Body of pancreas (tissue), 4 donors: Measurements from ENCODE around the gene SH3PXD2A. TPM values are rescaled to one million over a fixed set of nuclear protein-coding genes. Genes with fewer than 3 reads are reported as not detected.
A peak's percentile ranks its signal among the peaks of the same experiment; 100 is the strongest.

Experiments
- ATAC-seq: fragments of 150-250 bp; one replicate; pipeline ENCODE4 v1.9.1; 2016
- DNase-seq, 4 donors: peaks; one replicate each; pipeline ENCODE4 v3.0.0-alpha.2; 2019
- H3K27ac ChIP-seq, 4 donors: fragments of 200-600 bp; sonication (generic); 1 replicate in 3 of 4; 2 replicates in 1 of 4; pipeline versions ENCODE4 v1.5.1 to v1.6.1; 2016 to 2019; ENCODE audit warnings: mild to moderate bottlenecking in 1 of 4, mixed read lengths in 1 of 4, moderate library complexity in 1 of 4
- H3K27me3 ChIP-seq, 2 donors: fragments of 200-600 bp; sonication (generic); one replicate each; pipeline ENCODE4 v1.6.0; 2016; ENCODE audit warnings: mild to moderate bottlenecking in 1 of 2
- H3K36me3 ChIP-seq, 2 donors: fragments of 200-600 bp; sonication (generic); replicated peaks in 1 of 2; 2 replicates each; pipeline ENCODE4 v1.5.1; 2016; ENCODE audit warnings: low read depth in 2 of 2; ENCODE audit not compliant: insufficient read depth in 1 of 2
- H3K4me1 ChIP-seq: fragments of 200-600 bp; sonication (generic); one replicate; pipeline ENCODE4 v1.6.0; 2016
- H3K4me3 ChIP-seq, 2 donors: fragments of 200-600 bp; sonication (generic); 1 replicate in 1 of 2; 2 replicates in 1 of 2; pipeline ENCODE4 v1.5.1; 2016 to 2019
- H3K9me3 ChIP-seq, 3 donors: fragments of 200-600 bp; sonication (generic); 1 replicate in 2 of 3; 2 replicates in 1 of 3; pipeline ENCODE4 v1.5.1; 2016
- POLR2A ChIP-seq, 3 donors: fragments of 450-650 bp; IDR thresholded peaks; one replicate each; pipeline ENCODE4 v1.6.1; 2016; ENCODE audit warnings: antibody characterized with exemption in 3 of 3, mild to moderate bottlenecking in 2 of 3
- WGBS, 2 donors: methylation state at CpG; one replicate each; pipeline ENCODE4 v1.1.5; 2017; 5-methylcytosine and 5-hydroxymethylcytosine counted together
- intact Hi-C: fragments of 100-400 bp; cut with DNase I; formaldehyde crosslinking; loops from one replicate; pipeline ENCODE4 v1.15.1; 2023
- total RNA-seq, 2 donors: library from RNA; depleted of rRNA; stranded (reverse); fragments of >200 nt; gene quantifications; one replicate each; pipeline ENCODE4 v1.1.0, GENCODE V29; 2016
- TF ChIP-seq, protein P1 (sequence below), 7 experiments: fragments of 450-650 bp in 4 of 7; fragments of 200-600 bp in 3 of 7; sonication (generic) in 3 of 7; IDR thresholded peaks; one replicate each; pipeline ENCODE4 v1.5.1; 2016 to 2019; ENCODE audit warnings: antibody characterized with exemption in 7 of 7

SH3PXD2A gene
- total RNA-seq, 2 donors from 2014 or later, result 7.3 to 9.9 TPM

- Histone ChIP-seq H3K36me3 (no peaks in the 10 kb centered on the region), H3K4me1 (peaks cover 17% of the 10 kb centered on the region), H3K4me3 (no peak overlapping the region), H3K9me3 (no peaks in the 10 kb centered on the region), H3K27me3 (no peaks in the 10 kb centered on the region), H3K27ac (no peak overlapping the region)
- TF ChIP-seq, protein P1, sequence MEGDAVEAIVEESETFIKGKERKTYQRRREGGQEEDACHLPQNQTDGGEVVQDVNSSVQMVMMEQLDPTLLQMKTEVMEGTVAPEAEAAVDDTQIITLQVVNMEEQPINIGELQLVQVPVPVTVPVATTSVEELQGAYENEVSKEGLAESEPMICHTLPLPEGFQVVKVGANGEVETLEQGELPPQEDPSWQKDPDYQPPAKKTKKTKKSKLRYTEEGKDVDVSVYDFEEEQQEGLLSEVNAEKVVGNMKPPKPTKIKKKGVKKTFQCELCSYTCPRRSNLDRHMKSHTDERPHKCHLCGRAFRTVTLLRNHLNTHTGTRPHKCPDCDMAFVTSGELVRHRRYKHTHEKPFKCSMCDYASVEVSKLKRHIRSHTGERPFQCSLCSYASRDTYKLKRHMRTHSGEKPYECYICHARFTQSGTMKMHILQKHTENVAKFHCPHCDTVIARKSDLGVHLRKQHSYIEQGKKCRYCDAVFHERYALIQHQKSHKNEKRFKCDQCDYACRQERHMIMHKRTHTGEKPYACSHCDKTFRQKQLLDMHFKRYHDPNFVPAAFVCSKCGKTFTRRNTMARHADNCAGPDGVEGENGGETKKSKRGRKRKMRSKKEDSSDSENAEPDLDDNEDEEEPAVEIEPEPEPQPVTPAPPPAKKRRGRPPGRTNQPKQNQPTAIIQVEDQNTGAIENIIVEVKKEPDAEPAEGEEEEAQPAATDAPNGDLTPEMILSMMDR (IDR thresholded peaks at IDR 0.05), result no peak
- no peak for TF ChIP-seq POLR2A (IDR thresholded peaks at IDR 0.05)
- ATAC-seq, result no peak
- no peak for DNase-seq
- WGBS, 2 donors, result 84 to 85% methylated on average over 6 of the region's 6 CpGs
- intact Hi-C loops, result no loop called here
Measured at GRCh38 chr10:103781329-103782061, 73.9 kb downstream of the SH3PXD2A start.

DNA sequence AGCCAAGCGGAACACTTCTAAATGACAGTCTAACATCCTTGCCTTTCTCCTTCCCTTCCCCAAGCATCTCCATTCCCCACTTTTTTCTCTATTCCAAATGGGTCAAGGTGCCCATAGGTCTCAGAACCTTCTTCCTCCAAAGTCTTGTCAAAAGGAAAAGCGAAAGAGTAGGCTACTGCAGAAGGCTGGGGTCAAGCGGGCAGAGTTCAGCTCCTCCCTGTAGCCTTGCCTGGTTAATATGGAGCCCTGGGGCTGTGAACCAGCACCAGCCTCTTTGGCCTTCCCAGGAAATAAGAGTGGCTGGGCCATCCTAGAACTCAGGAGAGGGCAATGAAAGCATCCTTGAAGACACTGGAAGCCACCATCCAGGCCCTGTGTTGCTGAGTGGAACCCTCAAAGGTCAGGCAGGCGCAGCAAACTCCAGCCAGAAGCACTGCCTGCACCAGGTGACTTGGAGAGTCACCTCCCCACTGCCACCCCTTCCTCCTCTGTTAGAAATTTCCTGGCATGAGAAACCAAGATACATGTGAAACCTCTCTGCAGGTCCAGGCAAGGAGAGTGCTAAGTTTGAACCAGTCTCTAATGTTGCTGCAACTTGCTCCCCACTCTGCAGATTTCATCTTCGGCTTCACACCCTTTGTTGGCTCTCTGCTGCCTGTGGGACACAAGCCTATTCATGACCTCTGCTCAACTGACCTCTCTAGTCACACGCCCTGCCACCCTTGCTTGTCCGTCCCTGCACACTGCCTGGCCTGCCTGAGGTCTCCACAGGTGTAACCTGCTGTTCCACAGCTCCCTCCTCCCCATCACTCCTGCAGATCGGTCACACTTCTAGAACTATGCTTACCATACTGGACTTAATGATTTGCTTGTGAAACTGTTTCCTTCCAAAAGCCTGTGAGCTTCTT is 74.9 kb downstream of the SH3PXD2A start:
- DNase-seq, result no peak
- Histone ChIP-seq H3K4me3 (no peak overlapping the region), H3K4me1 (peaks cover 17% of the 10 kb centered on the region), H3K27me3 (no peaks in the 10 kb centered on the region), H3K36me3 (no peaks in the 10 kb centered on the region), H3K9me3 (no peaks in the 10 kb centered on the region), H3K27ac (no peak overlapping the region)
- TF ChIP-seq, protein P1 (IDR thresholded peaks at IDR 0.05), result no peak
- TF ChIP-seq POLR2A (IDR thresholded peaks at IDR 0.05), result no peak
- intact Hi-C loops, result no loop called here
- no peak for ATAC-seq
- 82 to 84% methylated on average over 7 to 8 of the region's 8 CpGs for WGBS, 2 donors

DNA sequence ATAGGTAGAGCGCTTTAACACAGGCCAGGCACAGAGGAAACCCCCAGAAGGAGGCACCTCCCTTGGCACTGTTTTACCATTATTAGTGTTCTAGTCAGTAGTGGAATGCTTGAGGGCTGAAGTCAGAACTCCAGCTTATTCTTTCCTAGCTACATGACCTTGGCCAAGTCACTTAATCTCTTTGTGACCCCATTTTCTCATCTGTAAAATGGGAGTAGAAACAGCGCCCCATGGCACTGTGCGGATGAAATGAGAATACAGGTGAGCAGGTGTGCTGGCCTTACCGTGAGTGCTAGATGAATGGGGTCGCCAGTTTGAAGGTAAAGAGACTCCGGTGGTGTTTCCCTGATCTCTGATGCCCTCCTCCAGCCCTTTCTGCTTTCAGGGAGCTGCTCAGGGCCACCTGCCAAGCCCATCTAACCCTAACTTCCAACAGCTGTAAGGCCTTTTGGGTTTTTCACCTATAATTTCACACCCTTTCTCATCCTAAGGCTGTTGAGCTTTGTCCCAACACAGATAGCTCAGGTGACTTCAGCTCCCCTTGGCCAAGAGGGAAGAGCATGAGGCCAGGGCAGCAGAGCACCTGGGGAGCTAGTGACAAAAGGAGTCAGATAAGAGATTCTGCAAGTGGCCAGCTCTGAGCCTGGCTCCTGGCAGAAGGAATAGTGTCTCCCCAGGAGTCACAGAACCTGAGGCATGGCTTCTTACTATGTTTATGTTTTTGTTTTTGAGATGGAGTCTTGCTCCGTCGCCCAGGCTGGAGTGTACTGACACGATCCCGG is 76.8 kb downstream of the SH3PXD2A start:
- intact Hi-C loops, result no loop called here

DNA sequence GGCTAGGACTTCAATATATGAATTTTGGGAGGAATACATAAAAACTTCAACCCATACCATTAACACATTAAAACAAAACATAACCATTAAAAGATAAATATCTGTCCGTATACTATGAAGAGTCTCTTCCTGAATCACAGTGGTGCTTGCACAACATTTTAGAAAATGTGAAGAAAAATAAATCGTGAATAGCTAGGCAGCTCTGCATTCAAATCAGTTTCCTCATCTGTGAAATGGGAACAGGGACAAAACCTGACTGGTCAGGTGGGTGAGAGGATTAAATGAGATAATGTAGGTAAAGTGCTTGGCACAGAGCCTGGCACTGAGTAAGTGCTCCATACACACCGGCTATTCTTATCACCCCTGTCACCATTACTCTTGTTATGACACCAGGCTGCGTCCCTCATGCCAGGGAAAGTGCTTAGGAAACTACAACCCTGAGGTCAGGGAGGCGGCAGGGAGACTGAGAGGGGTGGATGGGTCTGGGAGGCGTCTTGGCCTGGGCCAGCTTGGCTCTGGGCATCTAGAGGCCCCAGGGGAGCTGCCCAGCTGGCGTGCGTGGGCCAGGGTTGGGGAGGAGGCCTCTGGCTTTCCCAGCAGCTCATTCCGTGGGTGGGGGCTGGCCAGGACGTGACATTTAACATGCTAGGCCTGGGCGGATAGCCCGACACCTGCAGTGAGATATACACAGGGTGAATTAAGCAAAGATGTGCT is 78.3 kb downstream of the SH3PXD2A start:
- intact Hi-C loops, result no loop called here
- Histone ChIP-seq H3K4me1 (peaks cover 22% of the 10 kb centered on the region), H3K27me3 (no peaks in the 10 kb centered on the region), H3K4me3 (no peak overlapping the region), H3K9me3 (no peaks in the 10 kb centered on the region), H3K36me3 (no peaks in the 10 kb centered on the region), H3K27ac (no peak overlapping the region)
- peak in 2 of 4 donors; percentile 19 to 22 for DNase-seq
- 47 to 53% methylated on average over 12 of the region's 12 CpGs for WGBS, 2 donors
- peak; percentile 23 for ATAC-seq
- TF ChIP-seq POLR2A (IDR thresholded peaks at IDR 0.05), result no peak
- TF ChIP-seq, protein P1 (IDR thresholded peaks at IDR 0.05), result no peak

More for the DNA sequence above, 76.8 kb downstream of the SH3PXD2A start:
- Histone ChIP-seq H3K36me3 (no peaks in the 10 kb centered on the region), H3K9me3 (no peaks in the 10 kb centered on the region), H3K27me3 (no peaks in the 10 kb centered on the region), H3K4me1 (peaks cover 13% of the 10 kb centered on the region), H3K27ac (no peak overlapping the region), H3K4me3 (no peak overlapping the region)
- no peak for DNase-seq
- TF ChIP-seq, protein P1 (IDR thresholded peaks at IDR 0.05), result no peak
- no peak for TF ChIP-seq POLR2A (IDR thresholded peaks at IDR 0.05)
- WGBS, 2 donors, result 86 to 92% methylated on average over 10 of the region's 10 CpGs
- no peak for ATAC-seq
